K562 (cell line): ENCODE data around the gene SRPK3. TPM values are rescaled to one million over a fixed set of nuclear protein-coding genes. Genes with fewer than 3 reads are reported as not detected.

ENCODE experiments used
- CUX1 ChIP-seq: fragments of 200-800 bp; sonication (Bioruptor generic); IDR thresholded peaks from 2 replicates; pipeline ENCODE4 v1.6.1; 2016; ENCODE audit warnings: missing genetic modification characterization, missing compliant biosample characterization
- KLF10 ChIP-seq: fragments of 250-450 bp; sonication (Bioruptor Pico); IDR thresholded peaks from 2 replicates; pipeline ENCODE4 v1.6.1; 2021; ENCODE audit warnings: matching md5 sums
- TGIF2 ChIP-seq: sonication (generic); formaldehyde crosslinking; IDR thresholded peaks from 2 replicates; pipeline ENCODE4 v1.8.1; 2022; ENCODE audit warnings: mild to moderate bottlenecking, missing genetic modification reagents, moderate library complexity
- ZNF253 ChIP-seq: fragments of 250-450 bp; sonication (Bioruptor Pico); conservative IDR thresholded peaks from 2 replicates; pipeline ENCODE4 v1.6.1; 2021; ENCODE audit warnings: mild to moderate bottlenecking
- ZNF445 ChIP-seq: fragments of 250-450 bp; sonication (Bioruptor Pico); IDR thresholded peaks from 2 replicates; pipeline ENCODE4 v1.4.0; 2020; ENCODE audit warnings: low read depth, mild to moderate bottlenecking, moderate library complexity
- ZNF609 ChIP-seq: sonication (generic); formaldehyde crosslinking; IDR thresholded peaks from 2 replicates; pipeline ENCODE4 v1.8.1; 2023; ENCODE audit warnings: missing genetic modification reagents, mild to moderate bottlenecking, borderline replicate concordance
- ZNF780A ChIP-seq: fragments of 250-450 bp; sonication (Bioruptor Pico); IDR thresholded peaks from 2 replicates; pipeline ENCODE4 v1.5.0; 2021; ENCODE audit warnings: mild to moderate bottlenecking
- ZSCAN29 ChIP-seq: fragments of 450-650 bp; IDR thresholded peaks from 2 replicates; pipeline ENCODE4 v1.6.1; 2017
- polyA plus RNA-seq, 8 experiments: library from polyadenylated mRNA; depleted of rRNA in 4 of 8; stranded (reverse) in 5 of 8; unstranded in 3 of 8; fragments of >200 nt; fragmentation: Nextera tagmentation in 2 of 8; fragmentation: Illumina TruSeq in 1 of 8; extraction: Ambion mirVana in 2 of 8; extraction: Trizol in 1 of 8; gene quantifications; 2 replicates each; pipeline versions ENCODE4 v1.2.1 to v1.2.3, GENCODE V29; 2011 to 2014; ENCODE audit warnings: inconsistent platforms in 1 of 8, missing spikeins in 1 of 8
- total RNA-seq, 7 experiments: library from RNA; depleted of rRNA in 6 of 7; stranded (reverse); fragments of >200 nt in 6 of 7; fragmentation: Illumina TruSeq in 2 of 7; extraction: Trizol in 2 of 7; gene quantifications; 2 replicates each; pipeline versions ENCODE4 v1.2.1 to v1.2.3, GENCODE V29; 2011 to 2021; ENCODE audit warnings: low replicate concordance in 1 of 7
- TF ChIP-seq, protein P1 (sequence below), 3 experiments: fragments of 200-800 bp in 1 of 3; fragments of 250-450 bp in 1 of 3; fragments of 450-650 bp in 1 of 3; sonication (Bioruptor Pico) in 1 of 3; sonication (Bioruptor generic) in 1 of 3; formaldehyde crosslinking in 1 of 3; IDR thresholded peaks; 2 replicates each; pipeline versions ENCODE4 v1.6.1 to v1.8.0; 2016 to 2022; ENCODE audit warnings: mild to moderate bottlenecking in 2 of 3, missing genetic modification characterization in 2 of 3, missing compliant biosample characterization in 1 of 3, moderate library complexity in 1 of 3

The SRPK3 gene
- total and polyA plus RNA-seq, 9 of the 15 experiments (the other 6 are each of a cell fraction or from before 2014, with no cell fraction given), result 0.01 to 0.09 (median 0.04) TPM; not detected in 2

GRCh38 chrX:153831429-153832150, 50.7 kb downstream of the SRPK3 start (continued):
- no peak for TF ChIP-seq ZNF445
- no peak for TF ChIP-seq CUX1 (CRISPR knock-in tag)
- TF ChIP-seq TGIF2, result no peak
- no peak for TF ChIP-seq ZNF609
- TF ChIP-seq, protein P1, sequence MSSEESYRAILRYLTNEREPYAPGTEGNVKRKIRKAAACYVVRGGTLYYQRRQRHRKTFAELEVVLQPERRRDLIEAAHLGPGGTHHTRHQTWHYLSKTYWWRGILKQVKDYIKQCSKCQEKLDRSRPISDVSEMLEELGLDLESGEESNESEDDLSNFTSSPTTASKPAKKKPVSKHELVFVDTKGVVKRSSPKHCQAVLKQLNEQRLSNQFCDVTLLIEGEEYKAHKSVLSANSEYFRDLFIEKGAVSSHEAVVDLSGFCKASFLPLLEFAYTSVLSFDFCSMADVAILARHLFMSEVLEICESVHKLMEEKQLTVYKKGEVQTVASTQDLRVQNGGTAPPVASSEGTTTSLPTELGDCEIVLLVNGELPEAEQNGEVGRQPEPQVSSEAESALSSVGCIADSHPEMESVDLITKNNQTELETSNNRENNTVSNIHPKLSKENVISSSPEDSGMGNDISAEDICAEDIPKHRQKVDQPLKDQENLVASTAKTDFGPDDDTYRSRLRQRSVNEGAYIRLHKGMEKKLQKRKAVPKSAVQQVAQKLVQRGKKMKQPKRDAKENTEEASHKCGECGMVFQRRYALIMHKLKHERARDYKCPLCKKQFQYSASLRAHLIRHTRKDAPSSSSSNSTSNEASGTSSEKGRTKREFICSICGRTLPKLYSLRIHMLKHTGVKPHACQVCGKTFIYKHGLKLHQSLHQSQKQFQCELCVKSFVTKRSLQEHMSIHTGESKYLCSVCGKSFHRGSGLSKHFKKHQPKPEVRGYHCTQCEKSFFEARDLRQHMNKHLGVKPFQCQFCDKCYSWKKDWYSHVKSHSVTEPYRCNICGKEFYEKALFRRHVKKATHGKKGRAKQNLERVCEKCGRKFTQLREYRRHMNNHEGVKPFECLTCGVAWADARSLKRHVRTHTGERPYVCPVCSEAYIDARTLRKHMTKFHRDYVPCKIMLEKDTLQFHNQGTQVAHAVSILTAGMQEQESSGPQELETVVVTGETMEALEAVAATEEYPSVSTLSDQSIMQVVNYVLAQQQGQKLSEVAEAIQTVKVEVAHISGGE (CRISPR knock-in tag; IDR thresholded peaks at IDR 0.05), result no peak
- TF ChIP-seq KLF10 (CRISPR knock-in tag), result no peak
- TF ChIP-seq ZSCAN29, result no peak
- TF ChIP-seq ZNF780A (CRISPR knock-in tag), result no peak
- TF ChIP-seq ZNF253 (CRISPR knock-in tag), result no peak
- TF ChIP-seq, all 486 proteins: peak for 0
